Activated T-helper 1 cell treated with Interleukin-2 at 50 U/mL for 16 hours (primary cell): Measurements from ENCODE around the gene NPM1.
"Not testable (repeated sequence)": the region's sequence is repeated elsewhere in the genome, so short reads cannot be mapped to it uniquely, and the experiment has no call there.

Experiments
- DNase-seq: peaks from one replicate; pipeline ENCODE4 v3.0.0-alpha.2; 2020; ENCODE audit warnings: low read depth

NPM1 gene, protein sequence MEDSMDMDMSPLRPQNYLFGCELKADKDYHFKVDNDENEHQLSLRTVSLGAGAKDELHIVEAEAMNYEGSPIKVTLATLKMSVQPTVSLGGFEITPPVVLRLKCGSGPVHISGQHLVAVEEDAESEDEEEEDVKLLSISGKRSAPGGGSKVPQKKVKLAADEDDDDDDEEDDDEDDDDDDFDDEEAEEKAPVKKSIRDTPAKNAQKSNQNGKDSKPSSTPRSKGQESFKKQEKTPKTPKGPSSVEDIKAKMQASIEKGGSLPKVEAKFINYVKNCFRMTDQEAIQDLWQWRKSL

DNA sequence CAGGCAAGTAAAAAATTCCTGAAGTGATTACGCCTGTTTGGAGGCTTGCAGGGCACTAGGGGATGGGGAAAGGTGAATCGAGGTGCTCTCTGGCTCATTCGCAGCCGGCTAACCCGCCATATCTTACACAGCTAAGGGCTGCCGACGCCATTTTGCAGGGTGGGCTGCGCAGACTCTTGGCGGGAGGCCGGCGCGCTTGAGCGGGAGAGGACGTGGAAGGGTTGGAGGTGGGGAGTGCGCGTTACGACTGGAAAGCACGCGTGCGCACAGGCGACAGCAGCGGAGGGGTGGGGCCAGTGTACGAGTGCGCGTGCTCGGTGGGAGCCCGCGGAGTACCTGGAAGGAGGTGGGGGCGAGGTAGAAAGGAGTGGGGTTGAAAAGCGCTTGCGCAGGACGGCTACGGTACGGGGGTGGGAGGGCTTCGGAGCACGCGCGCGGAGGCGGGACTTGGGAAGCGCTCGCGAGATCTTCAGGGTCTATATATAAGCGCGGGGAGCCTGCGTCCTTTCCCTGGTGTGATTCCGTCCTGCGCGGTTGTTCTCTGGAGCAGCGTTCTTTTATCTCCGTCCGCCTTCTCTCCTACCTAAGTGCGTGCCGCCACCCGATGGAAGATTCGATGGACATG is at the start of gene NPM1:
Gene NPM1, plus strand, starts transcription at position 505 of the 625 bp plus-strand sequence. Its CDS starts 100 bp downstream, at position 605.
- peak; percentile 97 for DNase-seq

DNA sequence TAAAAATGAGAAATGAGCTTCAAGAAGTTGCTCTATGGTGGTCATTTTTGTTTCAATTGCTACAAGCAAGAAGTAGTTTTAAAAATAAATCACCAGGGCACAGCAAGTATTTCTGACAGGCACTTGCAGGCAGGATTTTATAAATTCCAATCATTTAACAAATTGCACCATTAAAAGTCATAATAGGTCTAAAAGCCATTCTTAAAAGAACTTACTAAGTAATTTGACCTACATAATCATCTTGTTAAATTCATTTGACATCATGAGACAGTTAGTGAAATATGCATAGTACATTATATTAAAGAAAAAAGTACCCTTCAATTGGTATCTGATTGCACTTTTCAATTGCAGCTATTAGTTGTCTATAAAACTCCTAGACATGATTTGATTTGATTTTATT is 47.6 kb upstream of the NPM1 start:
- no peak for DNase-seq

DNA sequence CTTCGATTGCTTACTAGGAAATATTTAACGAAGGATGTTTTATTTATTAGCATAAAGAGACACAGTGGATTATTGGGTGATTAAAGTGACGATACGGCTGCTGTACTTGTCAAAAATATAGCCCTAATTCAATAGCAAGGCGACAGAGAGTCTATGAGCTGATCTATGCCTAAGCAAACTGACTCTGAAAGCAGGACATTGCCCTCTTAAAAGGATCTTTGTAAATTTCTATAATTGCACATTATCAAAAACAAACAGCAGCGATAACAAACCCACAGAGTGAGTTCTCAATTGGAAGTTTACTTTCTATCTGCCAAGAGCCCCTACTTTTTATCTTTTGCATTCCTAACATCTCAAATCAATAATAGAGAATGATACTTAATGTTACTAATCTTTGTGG is 47.2 kb upstream of the NPM1 start:
- no peak for DNase-seq

DNA sequence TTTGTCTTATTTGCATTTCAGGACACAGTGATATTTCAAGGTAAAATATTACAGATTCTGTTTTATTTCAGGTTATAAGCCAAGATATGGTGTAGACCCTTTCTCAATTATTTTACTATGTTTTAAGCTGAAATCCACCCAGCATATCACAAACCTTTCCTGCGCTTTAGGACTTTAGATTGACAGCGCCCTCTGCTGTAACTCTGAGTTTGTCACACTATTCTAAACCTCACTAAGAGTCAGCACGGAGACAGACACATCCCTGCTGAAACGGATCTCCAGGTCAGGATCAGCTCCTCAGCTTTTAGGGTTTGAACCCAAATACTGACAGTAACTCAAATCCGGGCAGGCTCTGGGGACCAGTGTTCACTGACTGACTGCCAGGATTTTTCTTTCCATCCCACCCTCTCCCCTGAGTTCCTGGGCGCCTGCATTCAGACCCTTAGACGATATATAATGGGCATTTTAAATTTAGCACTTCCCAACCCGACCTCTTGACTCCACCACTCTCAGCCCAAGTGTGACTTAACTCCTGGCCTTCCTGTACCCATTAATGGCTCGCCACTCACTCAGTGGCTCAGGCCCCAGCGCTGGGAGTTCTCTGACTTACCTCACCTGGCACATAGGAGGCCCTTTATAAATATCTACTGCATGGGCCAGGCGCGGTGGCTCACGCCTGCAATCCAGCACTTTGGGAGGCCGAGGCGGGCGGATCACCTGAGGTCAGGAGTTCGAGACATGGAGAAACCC is 45.1 kb upstream of the NPM1 start:
- DNase-seq: no peak

DNA sequence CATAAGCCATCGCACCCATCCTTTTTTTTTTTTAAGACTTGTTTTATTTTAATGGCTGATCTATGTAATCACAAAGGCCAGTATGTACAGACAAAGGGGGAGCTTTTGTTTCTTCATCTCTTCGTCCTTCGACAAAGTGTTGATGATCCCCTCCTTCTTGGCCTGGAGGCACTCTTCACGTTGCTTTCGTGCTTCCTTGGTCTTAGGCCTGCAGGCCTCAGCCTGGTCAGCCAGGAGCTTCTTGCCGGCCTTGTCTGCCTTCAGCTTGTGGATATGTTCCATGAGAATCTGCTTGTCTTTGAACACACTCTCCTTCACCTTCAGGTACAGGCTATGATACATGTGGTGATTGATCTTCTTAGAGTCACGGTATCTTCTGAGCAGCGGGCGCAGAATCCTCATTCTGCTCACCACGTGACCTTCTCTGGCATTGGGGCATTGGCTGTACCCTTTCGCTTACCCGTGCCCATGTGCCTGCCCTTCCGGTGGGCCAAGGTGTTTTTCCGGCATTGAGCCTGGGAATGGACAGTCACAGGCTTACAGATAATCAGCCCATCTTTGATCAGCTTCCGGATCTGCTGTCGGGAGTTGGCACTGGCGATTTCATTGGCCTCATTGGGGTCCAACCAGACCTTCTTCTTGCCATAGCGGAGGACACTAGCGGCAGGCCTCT is 42.6 kb upstream of the NPM1 start:
- DNase-seq: no peak

- DNase-seq: no peak
Observed at GRCh38 chr5:171351536-171352073, 36.0 kb upstream of the NPM1 start.

DNA sequence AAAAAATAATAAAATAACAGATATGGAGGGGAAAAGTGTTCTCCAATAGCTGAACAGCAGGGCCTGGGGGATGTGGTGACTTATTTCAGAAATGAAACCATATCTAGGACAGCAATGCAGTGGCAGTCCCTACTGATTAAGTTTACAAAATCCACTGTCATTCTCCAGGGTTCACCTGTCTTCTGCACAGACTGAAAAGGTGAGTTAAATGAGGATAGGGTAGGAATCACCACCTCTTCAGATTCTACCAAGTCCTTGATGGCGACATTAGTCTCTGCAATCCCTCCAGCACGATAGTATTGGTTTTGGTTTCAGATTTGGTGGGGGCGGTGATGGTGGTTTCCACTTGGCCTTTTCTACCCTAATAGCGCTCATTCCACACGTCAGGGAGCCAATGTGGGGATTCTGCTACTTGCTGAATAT is 32.3 kb upstream of the NPM1 start:
- DNase-seq: no peak

GRCh38 chr5:171357843-171358242 is 29.8 kb upstream of the NPM1 start:
- DNase-seq: no peak

GRCh38 chr5:171361151-171361550 is 26.5 kb upstream of the NPM1 start:
- not testable (repeated sequence) for DNase-seq

GRCh38 chr5:171363249-171363648 is 24.4 kb upstream of the NPM1 start:
- DNase-seq: not testable (repeated sequence)

- no peak for DNase-seq
Observed at GRCh38 chr5:171363846-171364245, 23.8 kb upstream of the NPM1 start.

GRCh38 chr5:171365351-171365750 is 22.3 kb upstream of the NPM1 start:
- DNase-seq: no peak

DNA sequence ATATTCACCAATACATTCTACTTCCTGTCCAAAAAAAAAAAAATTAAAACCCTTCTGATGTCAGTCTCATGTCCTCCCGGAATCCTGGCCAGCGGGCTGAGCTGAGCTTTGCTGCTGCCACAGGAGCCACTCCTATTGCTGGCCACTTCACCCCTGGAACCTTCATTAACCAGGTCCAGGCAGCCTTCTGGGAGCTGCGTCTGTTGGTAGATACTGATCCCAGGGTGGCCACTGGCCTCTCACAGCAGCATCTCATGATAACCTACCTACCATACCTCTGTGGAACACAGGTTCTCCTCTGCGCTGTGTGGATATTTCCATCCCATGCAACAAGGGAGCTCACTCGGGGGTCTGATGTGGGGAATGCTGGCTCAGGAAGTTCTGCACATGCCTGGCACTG is 21.0 kb upstream of the NPM1 start:
- no peak for DNase-seq

GRCh38 chr5:171367424-171368370 is 20.0 kb upstream of the NPM1 start:
- no peak for DNase-seq

DNA sequence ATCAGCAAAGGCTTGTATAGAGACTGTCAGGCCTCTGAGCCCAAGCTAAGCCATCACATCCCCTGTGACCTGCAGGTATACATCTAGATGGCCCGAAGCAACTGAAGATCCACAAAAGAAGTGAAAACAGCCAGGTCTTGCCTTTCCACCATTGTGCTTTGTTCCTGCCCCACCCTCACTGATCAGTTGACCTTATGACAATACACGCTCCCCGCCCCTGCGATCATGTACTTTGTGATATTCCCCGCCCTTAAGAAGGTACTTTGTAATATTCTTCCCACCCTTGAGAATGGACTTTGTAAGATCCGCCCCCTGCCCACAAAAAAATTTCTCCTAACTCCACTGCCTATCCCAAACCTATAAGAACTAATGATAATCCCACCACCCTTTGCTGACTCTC is 18.6 kb upstream of the NPM1 start:
- DNase-seq: no peak

DNA sequence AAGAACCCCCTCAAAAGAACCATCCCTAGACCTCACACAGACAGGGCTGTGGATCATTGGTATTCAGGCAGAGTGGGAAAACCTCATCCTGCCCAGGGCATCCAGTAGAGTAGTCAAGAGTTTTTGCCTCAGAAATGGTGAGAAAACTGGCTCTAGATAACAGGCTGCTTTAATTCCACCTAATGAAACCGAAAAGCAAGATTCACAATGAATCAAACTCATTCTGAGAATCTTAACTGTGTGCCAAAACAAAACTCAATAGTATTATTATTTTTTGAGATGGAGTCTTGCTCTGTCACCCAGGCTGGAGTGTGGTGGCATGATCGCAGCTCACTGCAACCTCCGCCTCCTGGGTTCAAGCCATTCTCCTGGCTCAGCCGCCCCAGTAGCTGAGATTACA is 17.8 kb upstream of the NPM1 start:
- no peak for DNase-seq

DNA sequence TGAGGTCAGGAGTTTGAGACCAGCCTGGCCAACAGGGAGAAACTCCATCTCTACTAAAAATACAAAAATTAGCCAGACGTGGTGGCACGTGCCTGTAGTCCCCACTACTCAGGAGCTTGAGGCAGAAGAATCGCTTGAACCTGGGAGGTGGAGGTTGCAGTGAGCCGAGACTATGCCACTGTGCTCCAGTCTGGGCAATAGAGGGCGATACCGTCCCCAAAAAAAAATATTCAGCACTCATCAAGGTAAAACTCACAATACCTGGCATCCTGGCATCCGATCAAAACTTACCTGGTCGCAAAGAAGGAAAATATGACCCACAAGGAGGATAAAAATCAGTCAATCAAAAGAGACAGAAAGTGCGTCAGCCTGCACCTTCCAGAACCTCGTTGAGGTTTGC is 16.8 kb upstream of the NPM1 start:
- not testable (repeated sequence) for DNase-seq

GRCh38 chr5:171371326-171371725 is 16.3 kb upstream of the NPM1 start:
- no peak for DNase-seq

DNA sequence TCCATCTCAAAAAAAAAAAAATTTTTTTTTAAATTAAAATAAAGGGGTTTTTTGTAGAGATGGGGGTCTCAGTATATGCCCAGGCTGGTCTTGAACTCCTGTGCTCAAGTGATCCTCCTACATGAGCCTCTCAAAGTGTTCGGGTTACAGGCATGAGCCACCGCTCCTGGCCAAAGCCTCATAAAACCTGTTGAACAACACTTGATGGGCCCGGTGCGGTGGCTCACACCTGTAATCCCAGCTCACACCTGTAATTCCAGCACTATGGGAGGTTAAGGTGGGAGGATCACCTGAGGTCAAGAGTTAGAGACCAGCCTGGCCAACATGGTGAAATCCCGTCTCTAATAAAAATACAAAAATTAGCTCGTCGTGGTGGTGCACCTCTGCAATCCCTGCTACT is 7.7 kb upstream of the NPM1 start:
- no peak for DNase-seq

DNA sequence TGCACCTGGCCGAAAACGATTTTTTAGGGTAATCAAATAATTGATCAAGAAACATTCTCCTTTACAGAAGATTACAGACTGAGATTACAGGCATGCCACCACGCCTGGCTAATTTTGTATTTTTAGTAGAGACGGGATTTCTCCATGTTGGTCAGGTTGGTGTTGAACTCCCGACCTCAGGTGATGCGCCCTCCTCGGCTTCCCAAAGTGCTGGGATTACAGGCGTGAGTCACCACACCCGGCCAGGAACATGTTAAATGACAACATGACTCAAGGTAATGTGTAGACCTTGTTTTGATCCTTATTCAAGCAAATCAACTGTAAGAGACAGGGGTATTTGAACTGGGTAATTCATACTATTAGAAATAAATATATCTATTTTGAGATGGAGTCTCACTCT is 3.2 kb upstream of the NPM1 start:
- not testable (repeated sequence) for DNase-seq

DNA sequence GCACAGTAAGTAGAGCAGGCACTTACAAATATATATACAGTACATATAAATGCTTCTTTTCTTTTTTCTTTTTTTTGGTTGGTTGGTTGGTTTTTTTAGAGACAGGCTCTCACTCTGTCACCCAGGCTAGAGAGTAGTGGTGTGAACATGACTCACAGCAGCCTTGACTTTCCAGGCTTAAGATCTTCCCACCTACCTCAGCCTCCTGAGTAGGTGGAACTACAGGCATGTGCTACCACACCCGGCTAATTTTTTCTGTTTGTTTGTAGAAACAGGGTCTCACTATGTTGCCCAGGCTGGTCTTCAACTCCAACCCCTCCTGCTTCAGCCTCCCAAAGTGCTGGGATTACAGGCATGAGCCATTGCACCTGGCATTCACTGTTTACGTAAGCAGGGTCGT is 2.6 kb upstream of the NPM1 start:
- not testable (repeated sequence) for DNase-seq
